Neural cell (in vitro differentiated cells): Measurements from ENCODE around the gene PHACTR3. TPM values are rescaled to one million over a fixed set of nuclear protein-coding genes. Genes with fewer than 3 reads are reported as not detected.

Experiments
- H2AFZ ChIP-seq: fragments of 200-600, 300-800 bp; sonication (generic), shearing (Covaris generic); 2 replicates; pipeline ENCODE4 v1.6.0; 2014; ENCODE audit warnings: low read depth, mild to moderate bottlenecking, antibody characterized with exemption, low read length, moderate library complexity
- H3F3A ChIP-seq: fragments of 200-600 bp; shearing (Covaris generic); 2 replicates; pipeline ENCODE4 v1.6.1; 2016; ENCODE audit warnings: mild to moderate bottlenecking, moderate library complexity, mixed read lengths, antibody characterized with exemption, low read length; ENCODE audit not compliant: insufficient read depth, poor library complexity, severe bottlenecking
- H3K27ac ChIP-seq: fragments of 200-600, 300-800 bp; sonication (generic), shearing (Covaris generic); 2 replicates; pipeline ENCODE4 v1.5.1; 2014; ENCODE audit warnings: mild to moderate bottlenecking, low read length, moderate library complexity
- H3K27me3 ChIP-seq: fragments of 300-800, 200-600 bp; sonication (generic), shearing (Covaris generic); 2 replicates; pipeline ENCODE4 v1.6.0; 2014; ENCODE audit warnings: mild to moderate bottlenecking, low read depth, low read length, moderate library complexity; ENCODE audit not compliant: insufficient read depth
- H3K36me3 ChIP-seq: fragments of 300-800, 200-600 bp; sonication (generic), shearing (Covaris generic); 2 replicates; pipeline ENCODE4 v1.5.1; 2014; ENCODE audit warnings: mild to moderate bottlenecking, antibody characterized with exemption, low read length, moderate library complexity; ENCODE audit not compliant: insufficient read depth
- H3K4me2 ChIP-seq: fragments of 300-800, 200-600 bp; sonication (generic), shearing (Covaris generic); 2 replicates; pipeline ENCODE4 v1.6.0; 2014; ENCODE audit warnings: mild to moderate bottlenecking, low read length
- H3K4me3 ChIP-seq: fragments of 300-800, 200-600 bp; sonication (generic), shearing (Covaris generic); 2 replicates; pipeline ENCODE4 v1.5.1; 2014; ENCODE audit warnings: mild to moderate bottlenecking, low read length, moderate library complexity
- H3K79me2 ChIP-seq: fragments of 200-600 bp; shearing (Covaris generic); replicated peaks from 2 replicates; pipeline ENCODE4 v1.6.0; 2014; ENCODE audit warnings: mild to moderate bottlenecking, low read length, moderate library complexity; ENCODE audit not compliant: insufficient read depth
- H3K9ac ChIP-seq: fragments of 300-800, 200-600 bp; sonication (generic), shearing (Covaris generic); 2 replicates; pipeline ENCODE4 v1.6.1; 2016; ENCODE audit warnings: mild to moderate bottlenecking, low read length, mixed read lengths
- H3K9me2 ChIP-seq: fragments of 200-600 bp; shearing (Covaris generic); 2 replicates; pipeline ENCODE4 v1.6.1; 2016; ENCODE audit warnings: mild to moderate bottlenecking, low read length, mixed read lengths; ENCODE audit not compliant: insufficient read depth
- H3K9me3 ChIP-seq: fragments of 200-600, 300-800 bp; sonication (generic), shearing (Covaris generic); 2 replicates; pipeline ENCODE4 v1.6.1; 2016; ENCODE audit warnings: mild to moderate bottlenecking, mixed run types, low read length, moderate library complexity, mixed read lengths
- H4K20me1 ChIP-seq: fragments of 200-600 bp; shearing (Covaris generic); 2 replicates; pipeline ENCODE4 v1.6.1; 2016; ENCODE audit warnings: mild to moderate bottlenecking, mixed run types; ENCODE audit not compliant: insufficient read depth
- EP300 ChIP-seq: fragments of 450-650 bp; conservative IDR thresholded peaks from 2 replicates; pipeline ENCODE4 v1.6.1; 2014; ENCODE audit warnings: antibody characterized with exemption, mild to moderate bottlenecking, moderate library complexity; ENCODE audit not compliant: poor library complexity, severe bottlenecking
- EZH2 ChIP-seq: fragments of 200-600, 300-800 bp; shearing (Covaris generic), sonication (generic); IDR thresholded peaks from 2 replicates; pipeline ENCODE4 v1.6.1; 2014; ENCODE audit warnings: antibody characterized with exemption, low read length, borderline replicate concordance, mild to moderate bottlenecking; ENCODE audit not compliant: insufficient read depth, poor library complexity, severe bottlenecking
- MXI1 ChIP-seq: fragments of 450-650 bp; conservative IDR thresholded peaks from 2 replicates; pipeline ENCODE4 v1.6.1; 2014; ENCODE audit warnings: antibody characterized with exemption, mild to moderate bottlenecking; ENCODE audit not compliant: poor library complexity, severe bottlenecking
- POLR2AphosphoS5 ChIP-seq: IDR thresholded peaks from 2 replicates; pipeline ENCODE4 v1.6.1; 2012
- RAD21 ChIP-seq: fragments of 450-650 bp; conservative IDR thresholded peaks from 2 replicates; pipeline ENCODE4 v1.6.1; 2014; ENCODE audit warnings: antibody characterized with exemption, mild to moderate bottlenecking, moderate library complexity
- SMC3 ChIP-seq: fragments of 450-650 bp; conservative IDR thresholded peaks from 2 replicates; pipeline ENCODE4 v1.6.1; 2014; ENCODE audit warnings: antibody characterized with exemption, mild to moderate bottlenecking, moderate library complexity; ENCODE audit not compliant: poor library complexity
- TAF1 ChIP-seq: IDR thresholded peaks from 2 replicates; pipeline ENCODE4 v1.6.1; 2012; ENCODE audit warnings: low read depth
- polyA plus RNA-seq: library from polyadenylated mRNA; depleted of rRNA; stranded (reverse); fragments of >200 nt; gene quantifications from 2 replicates; pipeline ENCODE4 v1.2.3, GENCODE V29; 2014
- TF ChIP-seq, protein P1 (sequence below): IDR thresholded peaks from 2 replicates; pipeline ENCODE4 v1.6.1; 2012; ENCODE audit warnings: borderline replicate concordance
- TF ChIP-seq, protein P2 (sequence below): fragments of 450-650 bp; IDR thresholded peaks from 2 replicates; pipeline ENCODE4 v1.5.1; 2014; ENCODE audit warnings: antibody characterized with exemption, mild to moderate bottlenecking, moderate library complexity; ENCODE audit not compliant: poor library complexity, severe bottlenecking

Gene PHACTR3
- polyA plus RNA-seq, 1 donor from 2014 or later = 1.3 TPM

DNA sequence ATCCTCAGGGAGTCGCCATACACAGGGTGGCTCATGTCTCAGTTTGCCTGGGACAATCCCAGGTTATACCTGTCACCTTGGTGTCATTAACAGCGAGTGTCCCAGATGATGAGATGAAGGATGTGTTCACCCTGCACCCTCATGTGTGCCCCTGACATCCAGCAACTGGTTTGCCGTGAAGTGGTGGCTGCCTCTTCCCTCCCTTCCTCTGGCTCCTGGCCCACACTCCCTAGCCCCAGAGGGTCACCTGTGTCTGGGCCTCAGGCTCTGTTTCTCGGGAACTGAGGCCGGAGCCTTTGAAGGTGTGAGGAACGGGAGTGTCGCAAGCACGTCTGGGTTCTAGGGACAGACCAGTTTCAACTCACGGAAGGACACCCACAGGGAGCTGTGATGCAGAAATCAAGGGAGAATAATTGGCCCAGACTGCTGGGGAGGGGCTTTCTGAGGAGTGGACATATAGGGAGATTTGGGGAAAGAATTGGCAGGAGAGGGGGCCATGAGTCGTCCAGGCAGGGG lies 35.8 kb upstream of the PHACTR3 start:
- no peak overlapping the region for H2AFZ ChIP-seq
- H3K27ac ChIP-seq = no peak overlapping the region
- H4K20me1 ChIP-seq = no peaks in the 10 kb centered on the region
- H3K36me3 ChIP-seq = no peaks in the 10 kb centered on the region
- H3K4me3 ChIP-seq = no peak overlapping the region
- peaks cover 4% of the 10 kb centered on the region for H3K27me3 ChIP-seq
- H3K9me2 ChIP-seq = no peaks in the 10 kb centered on the region
- H3K9ac ChIP-seq = no peak overlapping the region
- H3F3A ChIP-seq = no peaks in the 10 kb centered on the region
- TF ChIP-seq, protein P1, sequence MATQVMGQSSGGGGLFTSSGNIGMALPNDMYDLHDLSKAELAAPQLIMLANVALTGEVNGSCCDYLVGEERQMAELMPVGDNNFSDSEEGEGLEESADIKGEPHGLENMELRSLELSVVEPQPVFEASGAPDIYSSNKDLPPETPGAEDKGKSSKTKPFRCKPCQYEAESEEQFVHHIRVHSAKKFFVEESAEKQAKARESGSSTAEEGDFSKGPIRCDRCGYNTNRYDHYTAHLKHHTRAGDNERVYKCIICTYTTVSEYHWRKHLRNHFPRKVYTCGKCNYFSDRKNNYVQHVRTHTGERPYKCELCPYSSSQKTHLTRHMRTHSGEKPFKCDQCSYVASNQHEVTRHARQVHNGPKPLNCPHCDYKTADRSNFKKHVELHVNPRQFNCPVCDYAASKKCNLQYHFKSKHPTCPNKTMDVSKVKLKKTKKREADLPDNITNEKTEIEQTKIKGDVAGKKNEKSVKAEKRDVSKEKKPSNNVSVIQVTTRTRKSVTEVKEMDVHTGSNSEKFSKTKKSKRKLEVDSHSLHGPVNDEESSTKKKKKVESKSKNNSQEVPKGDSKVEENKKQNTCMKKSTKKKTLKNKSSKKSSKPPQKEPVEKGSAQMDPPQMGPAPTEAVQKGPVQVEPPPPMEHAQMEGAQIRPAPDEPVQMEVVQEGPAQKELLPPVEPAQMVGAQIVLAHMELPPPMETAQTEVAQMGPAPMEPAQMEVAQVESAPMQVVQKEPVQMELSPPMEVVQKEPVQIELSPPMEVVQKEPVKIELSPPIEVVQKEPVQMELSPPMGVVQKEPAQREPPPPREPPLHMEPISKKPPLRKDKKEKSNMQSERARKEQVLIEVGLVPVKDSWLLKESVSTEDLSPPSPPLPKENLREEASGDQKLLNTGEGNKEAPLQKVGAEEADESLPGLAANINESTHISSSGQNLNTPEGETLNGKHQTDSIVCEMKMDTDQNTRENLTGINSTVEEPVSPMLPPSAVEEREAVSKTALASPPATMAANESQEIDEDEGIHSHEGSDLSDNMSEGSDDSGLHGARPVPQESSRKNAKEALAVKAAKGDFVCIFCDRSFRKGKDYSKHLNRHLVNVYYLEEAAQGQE = no peak
- no peak for TF ChIP-seq POLR2AphosphoS5
- TF ChIP-seq SMC3 = no peak
- no peak for TF ChIP-seq MXI1
- TF ChIP-seq EZH2 = no peak
- TF ChIP-seq, protein P2, sequence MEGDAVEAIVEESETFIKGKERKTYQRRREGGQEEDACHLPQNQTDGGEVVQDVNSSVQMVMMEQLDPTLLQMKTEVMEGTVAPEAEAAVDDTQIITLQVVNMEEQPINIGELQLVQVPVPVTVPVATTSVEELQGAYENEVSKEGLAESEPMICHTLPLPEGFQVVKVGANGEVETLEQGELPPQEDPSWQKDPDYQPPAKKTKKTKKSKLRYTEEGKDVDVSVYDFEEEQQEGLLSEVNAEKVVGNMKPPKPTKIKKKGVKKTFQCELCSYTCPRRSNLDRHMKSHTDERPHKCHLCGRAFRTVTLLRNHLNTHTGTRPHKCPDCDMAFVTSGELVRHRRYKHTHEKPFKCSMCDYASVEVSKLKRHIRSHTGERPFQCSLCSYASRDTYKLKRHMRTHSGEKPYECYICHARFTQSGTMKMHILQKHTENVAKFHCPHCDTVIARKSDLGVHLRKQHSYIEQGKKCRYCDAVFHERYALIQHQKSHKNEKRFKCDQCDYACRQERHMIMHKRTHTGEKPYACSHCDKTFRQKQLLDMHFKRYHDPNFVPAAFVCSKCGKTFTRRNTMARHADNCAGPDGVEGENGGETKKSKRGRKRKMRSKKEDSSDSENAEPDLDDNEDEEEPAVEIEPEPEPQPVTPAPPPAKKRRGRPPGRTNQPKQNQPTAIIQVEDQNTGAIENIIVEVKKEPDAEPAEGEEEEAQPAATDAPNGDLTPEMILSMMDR = no peak
- no peak for TF ChIP-seq TAF1
- no peak for TF ChIP-seq RAD21
- TF ChIP-seq EP300 = no peak
- no peaks in the 10 kb centered on the region for H3K9me3 ChIP-seq
- no peak overlapping the region for H3K4me2 ChIP-seq
- H3K79me2 ChIP-seq = no peaks in the 10 kb centered on the region

DNA sequence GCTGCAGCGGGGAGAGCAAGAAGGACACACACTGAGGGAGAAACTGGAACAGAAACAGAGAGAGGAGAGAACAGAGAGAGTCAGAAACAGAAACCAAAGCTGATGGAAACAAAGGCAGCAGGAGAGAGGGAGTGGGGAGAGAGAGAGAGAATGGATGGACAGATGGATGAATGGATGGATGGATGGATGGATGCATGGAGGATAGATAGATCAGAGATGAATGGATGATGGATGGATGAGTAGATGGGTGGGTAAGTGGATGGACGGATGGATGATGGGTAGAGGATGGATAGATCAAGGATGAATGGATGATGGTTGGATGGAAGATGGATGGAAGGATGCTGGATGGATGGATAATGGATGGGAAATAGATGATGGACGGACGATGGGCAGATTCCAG lies 35.0 kb upstream of the PHACTR3 start:
- Histone ChIP-seq H3K4me3 (no peak overlapping the region), H3K27me3 (peaks cover 4% of the 10 kb centered on the region), H4K20me1 (no peaks in the 10 kb centered on the region), H3K9me2 (no peaks in the 10 kb centered on the region), H3K36me3 (no peaks in the 10 kb centered on the region), H3K27ac (no peak overlapping the region), H3K4me2 (no peak overlapping the region), H3F3A (no peaks in the 10 kb centered on the region), H3K79me2 (no peaks in the 10 kb centered on the region), H2AFZ (no peak overlapping the region), H3K9ac (no peak overlapping the region), H3K9me3 (no peaks in the 10 kb centered on the region)
- TF ChIP-seq TAF1 (no peak), EZH2 (no peak), EP300 (no peak), MXI1 (no peak), POLR2AphosphoS5 (no peak), SMC3 (no peak), RAD21 (no peak)
- TF ChIP-seq, protein P1 = no peak
- TF ChIP-seq, protein P2 = no peak
